SJSA1 (cell line): ENCODE measurements around the gene MPPED1. TPM values are rescaled to one million over a fixed set of nuclear protein-coding genes. Genes with fewer than 3 reads are reported as not detected.
A peak's percentile ranks its signal among the peaks of the same experiment; 100 is the strongest.

Source experiments
- DNase-seq, 2 experiments: peaks; one replicate each; pipeline ENCODE4 v3.0.0-alpha.2; 2015 to 2020; ENCODE audit warnings: low spot score in 2 of 2, low read depth in 1 of 2
- H3K27ac ChIP-seq: fragments of 250-450 bp; sonication (Bioruptor Pico); 2 replicates; pipeline ENCODE4 v1.5.1; 2020; ENCODE audit warnings: mild to moderate bottlenecking, moderate library complexity
- H3K27me3 ChIP-seq: fragments of 250-450 bp; sonication (Bioruptor Pico); replicated peaks from 2 replicates; pipeline ENCODE4 v1.5.1; 2020; ENCODE audit warnings: mild to moderate bottlenecking, moderate library complexity
- H3K36me3 ChIP-seq: fragments of 250-450 bp; sonication (Bioruptor Pico); 2 replicates; pipeline ENCODE4 v1.5.1; 2020; ENCODE audit warnings: mild to moderate bottlenecking
- H3K4me1 ChIP-seq: fragments of 250-450 bp; sonication (Bioruptor Pico); replicated peaks from 2 replicates; pipeline ENCODE4 v1.6.1; 2021; ENCODE audit warnings: mild to moderate bottlenecking
- H3K4me3 ChIP-seq: fragments of 250-450 bp; sonication (Bioruptor Pico); 2 replicates; pipeline ENCODE4 v1.5.1; 2020; ENCODE audit warnings: mild to moderate bottlenecking
- H3K9me3 ChIP-seq: fragments of 250-450 bp; sonication (Bioruptor Pico); replicated peaks from 2 replicates; pipeline ENCODE4 v1.5.1; 2020; ENCODE audit warnings: mild to moderate bottlenecking
- total RNA-seq: library from RNA; depleted of rRNA; stranded (reverse); fragments of >200 nt; shearing (Covaris generic); gene quantifications from 2 replicates; pipeline ENCODE4 v1.2.3, GENCODE V29; 2014

The MPPED1 gene
- total RNA-seq, 1 experiment from 2014 or later, result not detected

GRCh38 chr22:43508489-43508888 is 96.7 kb downstream of the MPPED1 start:
- Histone ChIP-seq H3K27ac (no peak overlapping the region), H3K9me3 (no peaks in the 10 kb centered on the region; the same call in 1 of the 2 replicates), H3K36me3 (no peaks in the 10 kb centered on the region), H3K4me3 (no peak overlapping the region), H3K27me3 (no peaks in the 10 kb centered on the region), H3K4me1 (no peaks in the 10 kb centered on the region)
- DNase-seq, result no peak

GRCh38 chr22:43509337-43509736 is 97.5 kb downstream of the MPPED1 start:
- Histone ChIP-seq H3K27me3 (no peaks in the 10 kb centered on the region), H3K4me3 (no peak overlapping the region), H3K9me3 (no peaks in the 10 kb centered on the region; the same call in 1 of the 2 replicates), H3K4me1 (no peaks in the 10 kb centered on the region), H3K36me3 (no peaks in the 10 kb centered on the region), H3K27ac (no peak overlapping the region)
- no peak for DNase-seq

DNA sequence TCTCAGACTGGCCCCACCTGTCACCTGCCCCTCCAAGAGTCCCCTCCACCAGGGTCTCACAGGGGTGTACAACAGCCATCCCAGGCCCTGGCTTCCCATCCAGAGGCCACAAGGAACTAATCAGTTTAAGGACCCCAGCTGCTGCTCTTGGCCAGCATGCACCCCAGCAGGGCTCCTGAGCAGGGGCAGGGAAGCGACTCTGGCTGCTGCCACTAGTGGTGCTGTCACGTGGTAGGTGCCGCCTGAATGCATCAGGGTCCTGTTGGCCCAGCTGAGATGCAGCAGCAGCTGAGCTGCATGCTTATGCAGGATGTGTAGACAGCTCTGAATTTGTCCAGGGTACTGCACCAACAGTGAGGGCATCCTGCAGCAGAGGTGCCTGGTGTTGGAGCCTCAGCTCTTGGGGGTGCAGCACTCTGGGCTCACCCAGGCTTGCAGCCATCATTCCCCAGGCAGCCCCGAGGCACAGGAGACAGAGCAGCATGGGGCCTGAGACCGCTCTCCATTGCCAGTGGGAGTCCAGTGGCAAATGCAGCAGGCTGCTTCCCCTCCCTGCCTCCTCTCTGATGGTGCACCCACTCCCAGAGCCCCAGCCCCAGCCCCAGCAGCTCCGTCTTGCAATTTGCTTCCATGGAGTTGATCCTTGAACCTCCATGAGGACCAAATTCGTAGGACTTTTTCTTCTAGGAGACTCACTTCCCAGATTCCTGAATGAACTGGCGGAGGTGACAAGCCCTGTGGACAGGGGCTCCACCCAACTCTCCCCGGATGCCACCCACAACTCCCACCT is 98.7 kb downstream of the MPPED1 start:
- no peaks in the 10 kb centered on the region for H3K27me3 ChIP-seq
- H3K9me3 ChIP-seq, result no peaks in the 10 kb centered on the region
- H3K4me3 ChIP-seq, result no peak overlapping the region
- no peak for DNase-seq
- H3K4me1 ChIP-seq, result no peaks in the 10 kb centered on the region
- no peaks in the 10 kb centered on the region for H3K36me3 ChIP-seq
- no peak overlapping the region for H3K27ac ChIP-seq

- no peak overlapping the region for H3K4me3 ChIP-seq
- H3K27me3 ChIP-seq, result no peaks in the 10 kb centered on the region
- H3K4me1 ChIP-seq, result no peaks in the 10 kb centered on the region
- no peak for DNase-seq
- H3K9me3 ChIP-seq, result no peaks in the 10 kb centered on the region
- no peak overlapping the region for H3K27ac ChIP-seq
- H3K36me3 ChIP-seq, result no peaks in the 10 kb centered on the region
These were observed 99.6 kb downstream of the MPPED1 start for GRCh38 chr22:43511276-43511910.

GRCh38 chr22:43512279-43512678 is 100.5 kb downstream of the MPPED1 start:
- Histone ChIP-seq H3K27me3 (no peaks in the 10 kb centered on the region), H3K9me3 (no peaks in the 10 kb centered on the region)

DNA sequence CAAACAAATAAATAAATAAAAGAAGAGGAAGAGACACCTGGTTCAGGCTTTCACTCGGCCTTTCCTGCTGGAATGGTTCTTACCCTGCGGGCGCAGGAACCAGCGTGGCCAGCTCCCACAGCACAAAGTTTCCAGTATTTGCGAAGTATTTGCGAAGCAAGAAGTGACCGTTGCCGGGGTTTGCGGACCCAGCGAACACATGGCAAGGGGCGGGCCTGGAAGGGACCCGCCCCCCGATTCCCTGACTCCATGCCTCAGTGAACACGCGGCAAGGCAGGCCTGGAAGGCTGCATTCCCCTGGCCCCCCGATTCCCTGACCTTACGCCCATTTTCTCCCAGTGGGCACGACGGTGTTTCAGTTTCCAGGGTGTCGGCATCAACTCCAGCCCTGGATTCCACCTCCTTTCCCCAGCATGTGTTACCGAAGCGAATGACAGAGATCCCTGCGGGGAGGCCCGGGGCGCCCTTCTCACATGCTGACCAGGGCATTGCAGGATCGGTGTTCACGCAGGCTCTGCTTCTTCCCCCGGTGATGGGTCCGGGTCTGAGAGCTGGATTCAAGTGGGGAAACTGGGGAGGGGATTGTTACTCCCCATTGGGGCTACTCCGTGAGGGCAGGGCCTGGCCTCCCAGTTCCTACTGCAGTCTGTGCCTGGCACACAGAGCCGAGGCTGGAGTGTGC is 102.8 kb downstream of the MPPED1 start:
- Histone ChIP-seq H3K4me1 (no peaks in the 10 kb centered on the region), H3K27me3 (no peaks in the 10 kb centered on the region), H3K9me3 (no peaks in the 10 kb centered on the region), H3K4me3 (no peak overlapping the region), H3K27ac (no peak overlapping the region), H3K36me3 (no peaks in the 10 kb centered on the region)
- no peak for DNase-seq

More at GRCh38 chr22:43512279-43512678, 100.5 kb downstream of the MPPED1 start:
- no peaks in the 10 kb centered on the region for H3K36me3 ChIP-seq
- H3K27ac ChIP-seq, result no peak overlapping the region
- no peak overlapping the region for H3K4me3 ChIP-seq
- no peak for DNase-seq
- no peaks in the 10 kb centered on the region for H3K4me1 ChIP-seq

DNA sequence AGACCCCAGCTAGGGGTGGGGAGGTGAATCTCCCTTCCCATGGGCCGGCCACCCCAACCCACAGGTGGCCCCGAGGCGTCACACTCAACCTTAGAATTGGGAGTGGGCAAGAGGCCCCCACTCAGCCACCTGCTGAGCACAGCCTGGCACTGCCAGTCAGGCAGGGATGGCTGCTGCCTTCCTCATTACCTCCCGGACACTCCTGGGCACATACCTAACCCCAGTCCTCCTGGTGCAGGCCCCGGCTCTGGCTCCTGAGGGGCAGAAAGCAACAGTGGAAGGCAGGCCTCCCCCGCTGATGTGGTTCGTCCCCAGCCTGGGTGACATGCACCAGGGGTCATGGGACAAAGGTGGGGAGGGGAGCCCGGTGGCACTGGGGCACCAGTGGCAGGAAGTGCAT is 103.6 kb downstream of the MPPED1 start:
- no peaks in the 10 kb centered on the region for H3K4me1 ChIP-seq
- no peaks in the 10 kb centered on the region for H3K9me3 ChIP-seq
- no peaks in the 10 kb centered on the region for H3K36me3 ChIP-seq
- no peak overlapping the region for H3K4me3 ChIP-seq
- DNase-seq, result no peak
- H3K27ac ChIP-seq, result no peak overlapping the region
- H3K27me3 ChIP-seq, result no peaks in the 10 kb centered on the region

DNA sequence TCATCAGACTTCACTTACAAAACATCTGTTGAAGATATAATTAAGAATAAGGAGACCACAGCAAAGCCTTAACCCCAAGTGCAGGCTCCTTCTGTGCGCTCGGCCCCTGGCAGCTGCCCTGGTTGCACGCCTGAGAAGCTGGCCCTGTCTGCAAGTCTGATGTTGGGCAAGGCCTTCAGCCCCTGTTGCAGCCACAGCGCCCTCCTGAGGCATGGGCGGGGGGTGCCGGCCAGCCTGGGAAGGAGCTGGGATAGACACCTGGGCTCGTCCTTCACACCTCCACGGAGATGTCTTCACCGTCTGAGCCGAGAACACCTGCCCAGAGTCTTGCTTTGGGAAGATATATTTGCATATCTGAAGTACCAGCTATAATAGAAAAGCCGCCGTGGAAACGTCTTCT is 104.1 kb downstream of the MPPED1 start:
- no peaks in the 10 kb centered on the region for H3K36me3 ChIP-seq
- H3K9me3 ChIP-seq, result no peaks in the 10 kb centered on the region
- no peak overlapping the region for H3K27ac ChIP-seq
- no peak for DNase-seq
- H3K4me1 ChIP-seq, result no peaks in the 10 kb centered on the region
- no peaks in the 10 kb centered on the region for H3K27me3 ChIP-seq
- H3K4me3 ChIP-seq, result no peak overlapping the region

DNA sequence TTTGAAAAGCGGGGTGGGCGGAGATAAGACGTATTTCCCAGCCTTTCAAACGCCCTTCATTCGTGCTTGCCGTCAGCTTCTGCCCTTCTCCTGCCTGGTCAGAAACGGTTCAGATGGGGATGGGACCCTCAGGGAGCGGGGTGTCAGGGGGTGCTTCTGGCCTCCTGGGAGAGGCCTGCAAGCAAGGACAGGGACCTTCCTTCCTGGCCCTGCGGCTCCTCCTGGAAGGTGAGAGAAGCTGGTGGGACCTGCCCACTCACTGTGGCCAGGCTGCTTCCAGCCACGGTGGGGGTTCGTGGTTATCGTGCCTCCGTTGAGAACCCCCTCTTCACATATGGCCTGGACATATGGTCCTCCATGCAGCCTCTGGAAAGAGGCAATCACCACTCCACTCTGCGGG is 104.6 kb downstream of the MPPED1 start:
- Histone ChIP-seq H3K36me3 (no peaks in the 10 kb centered on the region), H3K27me3 (no peaks in the 10 kb centered on the region), H3K9me3 (no peaks in the 10 kb centered on the region), H3K4me3 (no peak overlapping the region), H3K27ac (no peak overlapping the region), H3K4me1 (no peaks in the 10 kb centered on the region)
- no peak for DNase-seq

GRCh38 chr22:43516996-43517635 is 105.3 kb downstream of the MPPED1 start:
- Histone ChIP-seq H3K4me3 (no peak overlapping the region), H3K4me1 (peaks cover 3% of the 10 kb centered on the region; the same call in 1 of the 2 replicates), H3K27ac (no peak overlapping the region), H3K36me3 (no peaks in the 10 kb centered on the region), H3K27me3 (no peaks in the 10 kb centered on the region), H3K9me3 (no peaks in the 10 kb centered on the region)
- no peak for DNase-seq

DNA sequence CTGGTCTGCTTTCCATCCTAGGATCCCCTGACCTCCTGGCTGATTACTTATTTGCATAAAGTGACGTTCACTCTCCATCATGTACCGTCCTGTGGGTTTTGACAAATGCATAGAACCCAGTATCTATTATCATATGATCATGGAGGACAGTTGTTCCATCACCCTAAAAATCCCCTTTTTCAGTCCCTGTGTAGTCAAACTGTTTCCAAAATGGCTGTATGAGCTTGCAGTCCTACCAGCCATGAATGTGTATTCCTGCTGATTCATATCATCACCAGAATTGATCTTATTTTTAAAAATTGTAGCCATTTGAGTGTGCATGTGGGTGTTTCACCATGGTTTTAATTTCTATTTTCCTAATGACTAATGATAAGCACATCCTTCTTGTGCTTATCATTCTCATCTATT is 108.8 kb downstream of the MPPED1 start:
- Histone ChIP-seq H3K9me3 (no peaks in the 10 kb centered on the region), H3K27ac (no peak overlapping the region), H3K36me3 (no peaks in the 10 kb centered on the region), H3K4me1 (peaks cover 3% of the 10 kb centered on the region; the same call in 1 of the 2 replicates), H3K27me3 (peaks cover 4% of the 10 kb centered on the region; the same call in 1 of the 2 replicates), H3K4me3 (no peak overlapping the region)
- no peak for DNase-seq

DNA sequence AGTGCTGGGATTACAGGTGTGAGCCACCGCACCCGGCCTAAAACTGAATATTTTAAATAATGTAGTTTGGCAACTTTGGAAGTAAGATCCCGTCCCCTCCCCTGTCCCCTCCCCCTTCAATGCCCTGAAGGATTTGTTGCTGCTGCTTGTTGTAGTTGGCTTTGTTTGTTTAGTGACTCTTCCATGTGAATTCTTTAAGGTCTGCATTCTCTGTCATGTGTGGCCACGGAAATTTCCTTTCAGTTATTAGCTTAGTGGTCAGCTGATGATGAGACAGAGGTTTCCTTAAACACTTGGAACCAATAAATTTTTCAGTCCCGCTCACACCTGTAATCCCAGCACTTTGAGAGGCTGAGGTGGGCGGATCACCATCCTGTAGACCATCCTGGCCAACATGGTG is 109.9 kb downstream of the MPPED1 start:
- Histone ChIP-seq H3K27me3 (peaks cover 4% of the 10 kb centered on the region; the same call in 1 of the 2 replicates), H3K36me3 (no peaks in the 10 kb centered on the region), H3K4me3 (no peak overlapping the region), H3K27ac (no peak overlapping the region), H3K9me3 (no peaks in the 10 kb centered on the region), H3K4me1 (peaks cover 3% of the 10 kb centered on the region; the same call in 1 of the 2 replicates)
- peak in 1 of 2 experiments; percentile 7 for DNase-seq

GRCh38 chr22:43526117-43526655 is 114.4 kb downstream of the MPPED1 start:
- DNase-seq, result no peak
- H3K27ac ChIP-seq, result no peak overlapping the region
- no peak overlapping the region for H3K4me3 ChIP-seq
- peaks cover 4% of the 10 kb centered on the region for H3K27me3 ChIP-seq
- peaks cover 3% of the 10 kb centered on the region; the same call in 1 of the 2 replicates for H3K4me1 ChIP-seq
- H3K9me3 ChIP-seq, result no peaks in the 10 kb centered on the region
- H3K36me3 ChIP-seq, result no peaks in the 10 kb centered on the region
